ENCODE measurements around the gene MAN2B2.
A peak's percentile ranks its signal among the peaks of the same experiment; 100 is the strongest.
"Not testable (repeated sequence)": the region's sequence is repeated elsewhere in the genome, so short reads cannot be mapped to it uniquely, and the experiment has no call there.

Gene MAN2B2

GRCh38 chr4:6633091-6633906 is 58.3 kb downstream of the MAN2B2 start:
- no peak for TF ChIP-seq JUND (IDR thresholded peaks at IDR 0.05; ENCODE audit: low read depth)
- peak; percentile 48 to 97 for DNase-seq (ENCODE audit: low read depth in 1 of 2, low spot score in 1 of 2)
- in situ Hi-C loops (cut with HindIII; ENCODE audit: low pct_unique_long_range_greater_than_20kb, low sequenced_read_pairs): no loop called here

DNA sequence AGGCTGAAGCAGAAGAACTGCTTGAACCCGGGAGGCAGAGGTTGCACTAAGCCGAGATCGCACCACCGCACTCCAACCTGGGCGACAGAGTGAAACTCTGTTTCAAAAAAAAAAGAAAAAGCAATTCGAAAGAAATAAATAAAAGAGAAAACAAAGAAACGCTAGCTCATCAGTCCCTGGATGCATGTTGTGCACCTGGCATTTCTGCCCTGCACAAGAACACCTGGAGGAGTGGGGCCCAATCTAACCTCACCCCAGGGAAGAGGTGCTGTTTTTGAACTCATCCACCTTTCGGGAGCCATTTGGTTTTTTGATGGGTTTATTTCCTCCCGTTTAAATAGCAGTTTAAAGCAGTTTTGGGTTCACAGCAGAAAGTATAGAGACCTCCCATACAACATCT is 59.8 kb downstream of the MAN2B2 start:
- no peak for DNase-seq (ENCODE audit: low read depth in 1 of 2, low spot score in 1 of 2)
- in situ Hi-C loops (cut with HindIII; ENCODE audit: low pct_unique_long_range_greater_than_20kb, low sequenced_read_pairs): no loop called here
- TF ChIP-seq JUND (IDR thresholded peaks at IDR 0.05; ENCODE audit: low read depth): no peak

DNA sequence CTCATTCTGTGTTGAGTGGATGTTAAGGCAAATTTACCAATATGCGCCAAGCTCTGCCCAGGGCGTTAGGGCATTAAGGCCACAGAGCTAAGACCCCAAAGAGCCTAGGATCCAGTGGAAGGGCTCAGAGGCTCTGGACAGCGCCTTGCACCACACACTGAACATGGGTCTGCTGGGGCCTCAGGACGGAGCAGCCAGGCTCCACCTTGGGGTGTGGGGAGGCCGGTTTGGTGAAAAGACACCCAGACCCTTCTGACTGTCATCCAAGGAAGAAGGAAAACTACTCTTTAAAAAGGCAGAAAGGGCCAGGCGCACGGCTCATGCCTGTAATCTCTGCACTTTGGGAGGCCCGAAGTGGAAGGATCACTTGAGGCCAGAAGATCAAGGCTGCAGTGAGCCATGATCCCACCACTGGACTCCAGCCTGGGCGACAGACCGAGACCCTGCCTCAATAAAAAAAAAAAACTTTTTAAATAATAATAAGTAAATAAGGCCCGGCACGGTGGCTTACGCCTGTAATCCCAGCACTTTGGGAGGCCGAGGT is 64.2 kb downstream of the MAN2B2 start:
- no peak for DNase-seq (ENCODE audit: low read depth in 1 of 2, low spot score in 1 of 2)
- TF ChIP-seq JUND (IDR thresholded peaks at IDR 0.05; ENCODE audit: low read depth): no peak
- in situ Hi-C loops (cut with HindIII; ENCODE audit: low pct_unique_long_range_greater_than_20kb, low sequenced_read_pairs): no loop called here

GRCh38 chr4:6640292-6641163 is 65.5 kb downstream of the MAN2B2 start, which contains the start of gene MRFAP1:
Gene MRFAP1 (plus strand): TSS chr4:6640685. CDS start chr4:6640863, 178 bp downstream.
- no peak for TF ChIP-seq JUND (IDR thresholded peaks at IDR 0.05; ENCODE audit: low read depth)
- DNase-seq (ENCODE audit: low read depth in 1 of 2, low spot score in 1 of 2): peak; percentile 85 to 97
- in situ Hi-C loops (cut with HindIII; ENCODE audit: low pct_unique_long_range_greater_than_20kb, low sequenced_read_pairs): no loop called here

GRCh38 chr4:6641164-6641970 is 66.4 kb downstream of the MAN2B2 start:
- in situ Hi-C loops (cut with HindIII; ENCODE audit: low pct_unique_long_range_greater_than_20kb, low sequenced_read_pairs): no loop called here
- DNase-seq (ENCODE audit: low read depth in 1 of 2, low spot score in 1 of 2): no peak
- TF ChIP-seq JUND (IDR thresholded peaks at IDR 0.05; ENCODE audit: low read depth): no peak

GRCh38 chr4:6641971-6642320 is 67.0 kb downstream of the MAN2B2 start:
- no peak for DNase-seq (ENCODE audit: low read depth in 1 of 2, low spot score in 1 of 2)
- no peak for TF ChIP-seq JUND (IDR thresholded peaks at IDR 0.05; ENCODE audit: low read depth)
- in situ Hi-C loops (cut with HindIII; ENCODE audit: low pct_unique_long_range_greater_than_20kb, low sequenced_read_pairs): no loop called here

- TF ChIP-seq JUND (IDR thresholded peaks at IDR 0.05; ENCODE audit: low read depth): no peak
- in situ Hi-C loops (cut with HindIII; ENCODE audit: low pct_unique_long_range_greater_than_20kb, low sequenced_read_pairs): no loop called here
- no peak for DNase-seq (ENCODE audit: low read depth in 1 of 2, low spot score in 1 of 2)
Observed at GRCh38 chr4:6643141-6643847, 68.3 kb downstream of the MAN2B2 start.

GRCh38 chr4:6644792-6645530 is 70.0 kb downstream of the MAN2B2 start:
- in situ Hi-C loops (cut with HindIII; ENCODE audit: low pct_unique_long_range_greater_than_20kb, low sequenced_read_pairs): no loop called here
- DNase-seq (ENCODE audit: low read depth in 1 of 2, low spot score in 1 of 2): no peak
- TF ChIP-seq JUND (IDR thresholded peaks at IDR 0.05; ENCODE audit: low read depth): no peak

DNA sequence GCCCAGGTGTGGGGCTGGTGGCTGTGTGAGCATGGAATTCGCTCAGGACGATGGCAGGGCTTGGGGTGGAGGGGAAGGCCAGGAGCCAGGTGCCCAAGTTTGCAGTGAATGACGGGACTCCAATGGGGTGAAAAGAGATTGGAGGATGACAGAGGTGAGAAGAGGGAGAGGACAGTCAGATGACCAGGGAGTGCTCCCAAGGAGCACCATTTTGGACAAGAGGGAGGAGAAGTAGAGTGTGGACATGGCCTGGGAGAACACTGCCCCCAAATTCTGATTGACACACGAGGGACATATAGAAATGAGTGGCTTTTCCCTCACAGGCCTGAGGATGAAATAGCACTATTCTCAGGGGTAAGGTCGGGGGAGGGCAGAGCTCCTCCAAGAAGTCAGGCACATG is 72.2 kb downstream of the MAN2B2 start:
- no peak for TF ChIP-seq JUND (IDR thresholded peaks at IDR 0.05; ENCODE audit: low read depth)
- in situ Hi-C loops (cut with HindIII; ENCODE audit: low pct_unique_long_range_greater_than_20kb, low sequenced_read_pairs): no loop called here
- DNase-seq (ENCODE audit: low read depth in 1 of 2, low spot score in 1 of 2): no peak

DNA sequence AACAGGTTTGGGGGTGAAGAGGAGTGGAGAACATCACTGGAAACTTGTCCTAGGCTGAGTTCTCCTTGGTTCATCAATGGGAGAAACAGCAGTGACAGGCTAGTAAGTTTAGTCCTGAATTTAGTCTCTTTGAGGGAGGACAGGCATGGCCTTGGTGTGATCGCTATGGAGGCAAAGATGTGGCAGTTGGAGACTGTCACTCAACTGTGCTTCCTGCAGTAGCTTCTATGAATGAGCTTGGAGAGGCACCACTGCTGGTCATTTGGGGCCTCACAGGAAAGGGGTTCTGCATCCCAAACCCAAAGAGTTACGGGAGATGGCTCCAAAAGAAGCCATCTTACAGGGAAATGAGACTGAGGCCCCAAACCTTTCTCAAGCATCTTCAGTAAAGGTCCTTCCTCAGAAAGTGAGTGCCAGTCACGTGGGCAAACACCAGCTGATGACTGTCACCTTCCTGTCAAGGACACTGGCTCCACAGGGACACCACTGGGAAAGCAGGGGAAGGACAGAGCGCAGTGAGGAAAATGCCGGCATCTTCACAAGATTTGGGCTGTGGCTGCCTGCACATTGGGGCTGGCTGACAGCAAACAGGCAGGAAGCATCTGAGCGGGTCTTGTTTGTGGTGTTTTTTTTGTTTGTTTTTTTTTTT is 72.7 kb downstream of the MAN2B2 start:
- in situ Hi-C loops (cut with HindIII; ENCODE audit: low pct_unique_long_range_greater_than_20kb, low sequenced_read_pairs): no loop called here
- DNase-seq (ENCODE audit: low read depth in 1 of 2, low spot score in 1 of 2): no peak
- TF ChIP-seq JUND (IDR thresholded peaks at IDR 0.05; ENCODE audit: low read depth): no peak

- in situ Hi-C loops (cut with HindIII; ENCODE audit: low pct_unique_long_range_greater_than_20kb, low sequenced_read_pairs): no loop called here
- no peak for DNase-seq (ENCODE audit: low read depth in 1 of 2, low spot score in 1 of 2)
- TF ChIP-seq JUND (IDR thresholded peaks at IDR 0.05; ENCODE audit: low read depth): no peak
Observed at GRCh38 chr4:6649216-6649615, 74.2 kb downstream of the MAN2B2 start.

- in situ Hi-C loops (cut with HindIII; ENCODE audit: low pct_unique_long_range_greater_than_20kb, low sequenced_read_pairs); DNase-seq (ENCODE audit: low read depth in 1 of 2, low spot score in 1 of 2): not testable (repeated sequence)
Observed at GRCh38 chr4:6654211-6654610, 79.2 kb downstream of the MAN2B2 start.

DNA sequence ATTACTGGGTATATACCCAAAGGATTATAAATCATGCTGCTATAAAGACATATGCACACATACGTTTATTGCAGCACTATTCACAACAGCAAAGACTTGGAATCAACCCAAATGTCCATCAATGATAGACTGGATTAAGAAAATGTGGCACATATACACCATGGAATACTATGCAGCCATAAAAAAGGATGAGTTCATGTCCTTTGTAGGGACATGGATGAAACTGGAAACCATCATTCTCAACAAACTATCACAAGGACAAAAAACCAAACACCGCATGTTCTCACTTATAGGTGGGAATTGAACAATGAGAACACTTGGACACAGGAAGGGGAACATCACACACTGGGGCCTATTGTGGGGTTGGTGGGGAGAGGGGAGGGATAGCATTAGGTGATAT is 80.3 kb downstream of the MAN2B2 start:
- DNase-seq (ENCODE audit: low read depth in 1 of 2, low spot score in 1 of 2); in situ Hi-C loops (cut with HindIII; ENCODE audit: low pct_unique_long_range_greater_than_20kb, low sequenced_read_pairs): not testable (repeated sequence)
